T-helper 2 cell (primary cell): ENCODE results near the gene CIRBP.
A peak's percentile ranks its signal among the peaks of the same experiment; 100 is the strongest.

Source experiments
- DNase-seq, 5 experiments: peaks; one replicate each; pipeline versions ENCODE4 v3.0.0 to v3.0.0-alpha.2; 2012 to 2022

Gene CIRBP

GRCh38 chr19:1269478-1270212 lies 513 bp downstream of the CIRBP start:
- peak; percentile 77 to 91 (median 79) for DNase-seq

- DNase-seq = peak in 1 of 5 experiments; percentile 39
These were observed 1.2 kb downstream of the CIRBP start for GRCh38 chr19:1270213-1270853.

- no peak for DNase-seq
These were observed 1.9 kb downstream of the CIRBP start for GRCh38 chr19:1270854-1271527.

- no peak for DNase-seq
These were observed 2.6 kb downstream of the CIRBP start for GRCh38 chr19:1271528-1272422.

- DNase-seq = no peak
These were observed 3.5 kb downstream of the CIRBP start for GRCh38 chr19:1272423-1273262.

GRCh38 chr19:1273263-1274041 lies 4.3 kb downstream of the CIRBP start:
- no peak for DNase-seq

- no peak for DNase-seq
These were observed 5.1 kb downstream of the CIRBP start for GRCh38 chr19:1274081-1274851.

- no peak for DNase-seq
These were observed 5.7 kb downstream of the CIRBP start for GRCh38 chr19:1274852-1275259.

GRCh38 chr19:1275260-1275975 lies 6.3 kb downstream of the CIRBP start, which contains the start of gene FAM174C:
TSS of gene FAM174C (plus strand) at chr19:1275530. CDS start at chr19:1275550, 20 bp downstream.
- DNase-seq = peak; percentile 91 to 99 (median 96)

GRCh38 chr19:1275976-1276627 lies 7.0 kb downstream of the CIRBP start:
- no peak for DNase-seq

GRCh38 chr19:1276628-1277022 lies 7.5 kb downstream of the CIRBP start:
- peak in 2 of 5 experiments; percentile 29 to 64 for DNase-seq

GRCh38 chr19:1277061-1277460 lies 7.9 kb downstream of the CIRBP start:
- no peak for DNase-seq

GRCh38 chr19:1278074-1278473 lies 8.9 kb downstream of the CIRBP start:
- DNase-seq = no peak

GRCh38 chr19:1278713-1279660 lies 9.9 kb downstream of the CIRBP start:
- no peak for DNase-seq

- DNase-seq = peak; percentile 54 to 75 (median 67)
These were observed 10.7 kb downstream of the CIRBP start for GRCh38 chr19:1279782-1280341.

GRCh38 chr19:1280636-1281568 lies 11.8 kb downstream of the CIRBP start:
- DNase-seq = no peak
